Measurements from ENCODE around the gene HRG.

The HRG gene

DNA sequence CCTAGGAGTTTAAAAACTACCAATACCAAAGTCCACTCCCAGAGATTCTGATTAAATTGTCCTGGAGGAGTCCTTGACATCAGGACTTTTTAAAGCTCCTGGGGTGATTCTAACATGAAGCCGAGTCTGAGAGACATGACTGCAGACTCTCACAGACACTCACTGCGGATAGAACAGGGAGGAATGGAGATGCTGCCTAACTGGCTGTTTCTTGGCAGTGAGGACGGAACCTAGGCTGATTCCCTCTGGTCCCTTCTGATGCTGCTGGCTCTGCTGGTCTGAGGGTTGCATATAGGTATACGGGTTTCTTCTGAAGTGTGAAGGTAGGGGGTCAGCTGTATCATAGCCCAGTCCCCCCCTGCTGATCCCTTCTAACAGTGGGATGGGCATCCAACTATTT, 1.3 kb upstream of the HRG start:
- no peak overlapping the region for H3K4me3 ChIP-seq (ENCODE audit: low read depth, low read length)
- TF ChIP-seq CTCF (IDR thresholded peaks at IDR 0.05; ENCODE audit: low read depth, low read length) = no peak

- no peak for TF ChIP-seq CTCF (IDR thresholded peaks at IDR 0.05; ENCODE audit: low read depth, low read length)
- no peak overlapping the region for H3K4me3 ChIP-seq (ENCODE audit: low read depth, low read length)
Measured at GRCh38 chr3:186668426-186668825, 2.6 kb downstream of the HRG start.

DNA sequence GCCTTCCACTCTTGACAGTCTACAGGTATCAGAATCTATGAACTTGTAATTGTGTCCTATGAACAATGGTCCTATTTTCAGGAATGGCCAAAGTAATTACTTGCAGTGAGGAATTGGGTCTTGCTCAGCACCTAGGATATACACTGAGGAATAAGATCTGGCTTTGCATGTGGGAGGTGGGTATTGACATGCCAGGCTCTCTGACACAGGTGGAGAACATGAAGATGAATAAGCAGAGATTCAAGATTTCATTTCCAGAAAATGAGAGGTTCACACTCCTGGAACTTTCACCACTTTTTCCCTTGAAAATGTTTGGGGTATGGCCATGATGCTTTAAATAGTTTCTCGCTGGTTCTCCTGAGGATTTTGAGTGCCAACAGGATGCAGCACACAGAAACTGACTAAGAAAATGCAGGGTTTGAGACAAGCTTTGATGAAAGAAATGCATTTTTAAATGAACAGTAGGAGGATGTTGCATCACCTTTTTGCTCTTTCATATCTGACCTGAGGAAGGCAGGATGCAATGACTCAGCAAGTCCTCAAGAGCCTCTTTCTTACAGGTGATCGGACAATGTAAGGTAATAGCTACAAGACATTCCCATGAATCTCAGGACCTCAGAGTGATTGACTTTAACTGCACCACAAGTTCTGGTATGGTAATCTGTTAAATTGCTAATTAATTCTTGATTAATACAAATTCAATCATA, 3.7 kb downstream of the HRG start:
- no peak for TF ChIP-seq CTCF (IDR thresholded peaks at IDR 0.05; ENCODE audit: low read depth, low read length)
- H3K4me3 ChIP-seq (ENCODE audit: low read depth, low read length) = no peak overlapping the region

- no peak overlapping the region for H3K4me3 ChIP-seq (ENCODE audit: low read depth, low read length)
- no peak for TF ChIP-seq CTCF (IDR thresholded peaks at IDR 0.05; ENCODE audit: low read depth, low read length)
Measured at GRCh38 chr3:186670155-186670554, 4.3 kb downstream of the HRG start.

GRCh38 chr3:186671051-186671450, 5.2 kb downstream of the HRG start:
- TF ChIP-seq CTCF (IDR thresholded peaks at IDR 0.05; ENCODE audit: low read depth, low read length) = no peak
- no peak overlapping the region for H3K4me3 ChIP-seq (ENCODE audit: low read depth, low read length)

- no peak overlapping the region for H3K4me3 ChIP-seq (ENCODE audit: low read depth, low read length)
- no peak for TF ChIP-seq CTCF (IDR thresholded peaks at IDR 0.05; ENCODE audit: low read depth, low read length)
Measured at GRCh38 chr3:186678604-186679003, 12.8 kb downstream of the HRG start.

DNA sequence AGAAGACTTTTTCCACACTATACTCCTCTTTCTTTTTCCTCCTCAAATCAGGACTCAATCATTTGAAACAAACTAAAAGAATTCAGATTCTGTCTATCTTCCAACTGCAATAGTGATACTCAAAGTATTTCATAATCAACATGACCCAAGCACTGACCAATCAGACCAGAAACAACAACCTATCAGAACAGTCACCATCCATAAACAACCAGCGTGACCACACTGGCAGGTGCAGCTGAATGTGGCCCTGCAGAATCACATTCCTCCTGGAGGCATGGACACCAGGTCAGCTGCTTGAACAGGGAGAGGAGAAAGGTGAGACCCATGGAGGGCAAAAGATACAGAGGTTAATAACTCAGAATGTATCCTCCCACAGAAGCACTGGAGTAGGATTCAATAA, 13.3 kb downstream of the HRG start:
- TF ChIP-seq CTCF (IDR thresholded peaks at IDR 0.05; ENCODE audit: low read depth, low read length) = no peak
- no peak overlapping the region for H3K4me3 ChIP-seq (ENCODE audit: low read depth, low read length)

Data from WI38 (cell line).